Kidney epithelial cell (primary cell): ENCODE data around the gene NFX1. TPM values are rescaled to one million over a fixed set of nuclear protein-coding genes. Genes with fewer than 3 reads are reported as not detected.

Source experiments
- DNase-seq: peaks from one replicate; pipeline ENCODE4 v3.0.0-alpha.2; 2010; ENCODE audit warnings: low read depth
- H3K27me3 ChIP-seq: 2 replicates; pipeline ENCODE4 v1.6.0; 2011; ENCODE audit warnings: low read length; ENCODE audit not compliant: control insufficient read depth, insufficient read depth
- H3K36me3 ChIP-seq: 2 replicates; pipeline ENCODE4 v1.5.1; 2011; ENCODE audit warnings: low read length; ENCODE audit not compliant: control insufficient read depth, insufficient read depth
- H3K4me3 ChIP-seq: 2 replicates; pipeline ENCODE4 v1.5.1; 2011; ENCODE audit warnings: low read depth, mild to moderate bottlenecking, control low read depth, low read length
- CTCF ChIP-seq: IDR thresholded peaks from 2 replicates; pipeline ENCODE4 v1.5.1; 2011; ENCODE audit warnings: mild to moderate bottlenecking, moderate library complexity, low read length, control low read depth, inconsistent platforms; ENCODE audit not compliant: insufficient read depth, poor library complexity, severe bottlenecking
- total RNA-seq: library from RNA; depleted of rRNA; stranded (reverse); fragments of >200 nt; gene quantifications from 2 replicates; pipeline ENCODE4 v1.2.3, GENCODE V29; 2015

NFX1 gene
- total RNA-seq, 1 donor from 2014 or later: 24.3 TPM

GRCh38 chr9:33403941-33404787 lies 113.8 kb downstream of the NFX1 start:
- no peak for DNase-seq
- no peak for TF ChIP-seq CTCF
- no peak overlapping the region for H3K4me3 ChIP-seq
- H3K27me3 ChIP-seq: peaks cover 3% of the 10 kb centered on the region
- no peaks in the 10 kb centered on the region for H3K36me3 ChIP-seq

- no peak overlapping the region for H3K4me3 ChIP-seq
- peaks cover 3% of the 10 kb centered on the region for H3K27me3 ChIP-seq
- H3K36me3 ChIP-seq: no peaks in the 10 kb centered on the region
- no peak for TF ChIP-seq CTCF
- no peak for DNase-seq
Observed at GRCh38 chr9:33404788-33405362, 114.6 kb downstream of the NFX1 start.

- Histone ChIP-seq H3K4me3 (no peak overlapping the region), H3K36me3 (no peaks in the 10 kb centered on the region), H3K27me3 (peaks cover 3% of the 10 kb centered on the region)
- DNase-seq: no peak
- no peak for TF ChIP-seq CTCF
Observed at GRCh38 chr9:33407061-33407460, 116.7 kb downstream of the NFX1 start.

- TF ChIP-seq CTCF: no peak
- H3K36me3 ChIP-seq: no peaks in the 10 kb centered on the region
- DNase-seq: no peak
- no peak overlapping the region for H3K4me3 ChIP-seq
- no peaks in the 10 kb centered on the region for H3K27me3 ChIP-seq
Observed at GRCh38 chr9:33408087-33408486, 117.8 kb downstream of the NFX1 start.

- TF ChIP-seq CTCF: no peak
- Histone ChIP-seq H3K36me3 (no peaks in the 10 kb centered on the region), H3K27me3 (peaks cover 4% of the 10 kb centered on the region), H3K4me3 (no peak overlapping the region)
- no peak for DNase-seq
Observed at GRCh38 chr9:33414268-33414667, 124.0 kb downstream of the NFX1 start.
